ENCODE results near the gene DOCK10.

DOCK10 gene

DNA sequence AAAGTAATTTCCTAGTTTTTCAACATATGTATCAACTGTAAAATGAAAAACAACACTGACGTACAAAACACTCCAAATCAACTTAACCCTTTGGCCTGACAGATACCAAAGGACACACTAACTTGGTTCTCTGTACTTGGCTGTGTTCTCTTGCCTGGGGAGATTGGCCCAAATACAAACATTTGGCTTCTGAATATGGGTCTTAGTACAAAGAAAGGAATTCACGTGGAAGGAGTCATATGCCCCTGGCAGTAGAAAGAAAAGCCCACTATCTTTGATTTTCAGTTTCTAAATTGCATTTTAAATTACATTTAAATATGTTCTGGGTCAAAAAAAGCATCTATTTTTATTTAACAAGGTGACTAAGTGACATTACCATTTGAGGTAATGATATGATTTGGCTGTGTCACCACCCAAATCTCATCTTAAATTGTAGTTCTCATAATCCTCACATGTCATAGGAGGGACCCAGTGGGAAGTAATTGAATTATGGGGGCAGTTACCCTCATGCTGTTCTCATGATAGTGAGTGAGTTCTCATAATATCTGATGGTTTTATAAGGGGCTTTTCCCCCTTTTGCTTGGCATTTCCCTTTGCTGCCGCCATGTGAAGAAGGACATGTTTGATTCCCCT is 172.6 kb downstream of the DOCK10 start:
- DNase-seq: no peak

DNA sequence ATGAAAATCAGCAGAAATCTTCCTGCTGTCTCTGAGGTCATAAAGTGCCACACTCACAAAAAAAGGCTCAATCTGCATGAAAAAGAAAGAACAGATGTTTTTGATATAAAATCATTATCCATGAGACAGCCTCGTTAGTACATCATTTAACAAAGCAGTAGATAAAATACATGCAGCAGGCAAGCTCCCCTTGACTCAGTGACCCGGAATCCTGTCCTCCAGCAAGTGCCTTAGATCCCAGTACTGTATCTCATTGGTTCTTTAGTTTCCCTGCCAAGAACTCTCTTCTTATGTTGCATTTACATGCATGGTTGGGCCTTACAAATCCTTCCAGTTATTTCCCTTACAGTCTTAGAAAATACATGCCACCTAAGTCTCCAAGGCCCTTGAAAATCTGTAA is 177.3 kb downstream of the DOCK10 start:
- DNase-seq: no peak

DNA sequence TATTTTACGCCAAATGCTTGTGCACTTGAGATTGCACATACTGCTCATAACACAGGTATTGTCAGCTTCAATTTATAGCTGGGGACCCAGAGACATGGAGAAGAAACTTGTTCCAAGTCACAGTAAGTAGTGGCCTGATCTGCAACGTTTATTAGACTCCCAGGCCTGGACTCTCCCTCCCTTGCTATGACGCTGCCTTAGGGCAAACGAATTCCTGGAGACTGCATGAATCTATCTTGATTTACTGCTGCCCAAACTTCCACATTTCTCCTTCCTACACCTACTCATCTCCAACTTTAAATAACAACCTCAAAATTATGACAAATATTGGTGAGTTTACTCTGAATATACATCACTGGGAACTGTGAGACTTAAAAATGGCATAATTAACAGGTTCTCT is 181.0 kb downstream of the DOCK10 start:
- DNase-seq: no peak

DNA sequence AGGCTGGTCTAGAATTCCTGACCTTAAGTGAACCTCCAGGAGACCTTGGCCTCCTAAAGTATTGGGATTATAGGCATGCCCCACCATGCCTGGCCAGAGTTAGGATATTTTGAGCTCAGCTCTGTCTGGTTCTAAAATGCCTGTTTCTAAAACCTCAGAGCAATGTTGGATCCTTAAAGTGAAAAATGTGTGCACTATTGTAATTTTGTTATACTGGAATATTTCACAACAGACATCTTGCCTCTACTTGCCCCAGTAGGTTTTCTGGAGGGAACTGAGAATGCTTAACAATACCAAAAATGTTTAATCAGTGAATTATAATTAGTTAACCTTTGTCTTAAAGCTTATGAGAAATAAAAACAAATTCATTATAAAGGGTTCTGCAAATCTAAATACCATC is 181.5 kb downstream of the DOCK10 start:
- no peak for DNase-seq

DNA sequence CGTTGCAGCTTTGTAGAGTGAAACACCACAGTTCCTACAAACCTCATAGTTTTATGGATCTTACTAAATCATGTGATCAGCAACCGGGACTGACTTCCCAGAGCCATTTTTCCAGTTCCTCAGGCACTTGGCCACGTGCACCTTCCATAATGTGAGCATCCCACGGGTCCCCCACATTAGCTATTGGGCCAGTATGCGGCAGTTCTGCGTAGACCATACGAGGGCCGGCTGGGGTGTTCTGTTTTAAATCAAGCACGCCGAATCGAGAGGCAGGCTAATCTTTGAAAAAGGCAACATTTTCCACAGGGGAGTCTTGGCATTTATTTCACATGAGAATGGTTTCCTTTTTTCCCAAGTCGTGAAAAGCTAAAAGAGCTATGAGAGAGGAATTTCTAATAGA is 190.5 kb downstream of the DOCK10 start:
- DNase-seq: no peak

DNA sequence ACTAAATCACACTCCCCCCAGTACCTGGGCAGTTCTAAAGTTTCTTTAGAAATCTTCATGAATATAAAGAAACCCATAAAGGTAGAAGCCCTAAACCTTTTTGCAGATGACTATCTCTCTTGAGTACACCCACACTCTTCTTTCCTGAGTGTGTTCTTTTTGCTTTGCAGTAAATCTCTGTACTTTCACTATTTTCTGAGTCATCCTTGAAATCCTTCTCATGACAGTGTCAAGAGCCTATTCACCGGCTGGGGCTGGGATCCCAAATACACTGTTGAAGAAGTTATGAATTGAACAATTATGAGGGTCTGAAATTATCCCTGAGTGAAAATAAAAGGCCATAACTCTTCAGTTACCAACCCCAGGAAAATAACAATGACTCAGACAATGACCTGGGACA is 192.2 kb downstream of the DOCK10 start:
- no peak for DNase-seq

DNA sequence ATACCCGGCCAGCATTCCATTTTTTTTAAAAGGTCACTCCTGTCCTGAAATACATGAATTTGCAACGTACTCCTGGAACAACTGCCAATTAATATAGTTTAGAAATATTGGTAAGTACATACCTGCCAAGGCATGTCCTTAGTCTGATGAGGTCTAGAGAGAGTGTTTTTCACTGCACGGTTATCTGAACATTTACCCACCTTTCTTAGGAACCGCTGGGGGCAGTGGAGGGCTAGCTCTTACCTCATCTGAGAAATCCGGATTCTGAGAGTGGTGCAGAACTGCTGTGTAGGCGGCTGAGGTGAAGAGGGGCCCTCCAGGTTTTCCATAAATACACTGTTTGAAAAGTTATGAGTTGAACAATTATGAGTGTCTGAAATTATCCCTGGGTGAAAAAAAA is 193.0 kb downstream of the DOCK10 start:
- DNase-seq: no peak

DNA sequence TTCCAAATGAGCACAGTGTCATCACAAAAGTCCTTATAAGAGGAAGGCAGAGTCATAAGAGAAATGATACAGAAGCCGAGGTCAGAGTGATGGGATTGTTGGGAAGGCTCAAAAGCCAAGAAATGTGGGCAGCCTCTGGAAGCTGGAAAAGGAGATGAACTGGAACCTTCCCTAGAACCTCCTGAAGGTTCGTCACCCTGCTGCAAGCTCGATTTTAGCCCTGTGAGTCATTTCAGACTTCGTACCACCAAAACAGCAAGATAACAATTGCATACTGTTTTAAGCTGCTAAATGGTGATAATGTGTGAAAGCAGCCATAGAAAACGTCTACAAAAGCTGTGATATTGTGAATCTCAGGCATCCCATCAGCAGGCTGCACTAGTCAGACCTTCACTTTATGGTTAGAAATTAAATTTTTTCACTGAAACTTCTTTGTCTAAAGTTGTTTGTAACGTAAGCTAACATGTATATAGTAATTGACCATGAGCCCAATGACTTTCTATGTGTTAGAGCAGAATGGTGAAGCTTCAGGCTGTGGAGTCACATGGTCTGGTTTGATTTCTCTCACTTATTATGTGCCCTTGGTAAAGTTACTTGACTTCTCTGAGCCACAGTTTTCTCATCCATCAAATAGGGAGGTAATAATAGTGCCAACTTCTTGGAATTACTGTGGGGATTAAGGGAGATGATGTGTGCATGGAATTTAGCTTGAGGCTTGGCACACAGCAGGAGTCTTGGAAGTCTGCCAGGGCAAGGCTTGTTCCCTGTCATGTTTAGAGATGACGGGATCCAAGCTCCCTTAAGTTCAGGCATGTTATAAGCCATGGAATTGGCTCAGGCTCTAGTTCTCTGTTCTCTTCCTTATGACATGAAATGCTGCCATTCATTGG is 194.1 kb downstream of the DOCK10 start:
- DNase-seq: peak; percentile 21

DNA sequence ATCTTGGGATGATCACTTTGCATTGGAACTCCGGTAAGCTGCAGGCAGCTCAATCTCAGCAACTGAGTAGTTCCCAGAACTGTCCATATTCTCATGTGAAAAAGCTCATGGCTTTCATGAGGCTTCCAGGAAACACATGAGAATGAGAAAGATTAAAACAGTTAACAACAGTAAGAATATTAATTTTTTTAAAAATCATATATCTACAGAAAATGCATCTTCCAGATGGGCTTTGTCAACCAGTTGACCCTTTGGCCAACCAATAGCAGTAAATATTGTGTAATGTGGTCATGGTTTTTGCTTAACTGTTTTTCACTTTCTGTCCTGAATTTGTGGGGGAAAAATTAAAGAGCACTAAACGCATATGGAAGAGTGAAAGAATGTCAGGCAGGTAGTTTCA is 194.9 kb downstream of the DOCK10 start:
- DNase-seq: no peak

DNA sequence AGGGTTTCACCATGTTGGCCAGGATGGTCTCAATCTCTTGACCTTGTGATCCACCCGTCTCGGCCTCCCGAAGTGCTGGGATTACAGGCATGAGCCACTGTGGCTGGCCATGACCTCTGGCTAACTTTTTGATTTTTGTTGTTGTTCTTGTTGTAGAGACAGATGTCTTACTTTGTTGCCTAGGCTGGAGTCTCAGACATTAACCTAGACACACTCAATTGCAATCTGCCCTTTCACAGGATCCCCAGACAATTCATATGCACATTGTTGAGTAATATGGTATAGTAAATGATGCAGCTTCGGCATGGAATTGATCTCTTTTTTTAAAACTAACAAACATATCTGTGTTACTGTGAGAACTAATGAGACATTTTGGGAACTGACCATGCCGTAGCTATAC is 195.6 kb downstream of the DOCK10 start:
- no peak for DNase-seq

DNA sequence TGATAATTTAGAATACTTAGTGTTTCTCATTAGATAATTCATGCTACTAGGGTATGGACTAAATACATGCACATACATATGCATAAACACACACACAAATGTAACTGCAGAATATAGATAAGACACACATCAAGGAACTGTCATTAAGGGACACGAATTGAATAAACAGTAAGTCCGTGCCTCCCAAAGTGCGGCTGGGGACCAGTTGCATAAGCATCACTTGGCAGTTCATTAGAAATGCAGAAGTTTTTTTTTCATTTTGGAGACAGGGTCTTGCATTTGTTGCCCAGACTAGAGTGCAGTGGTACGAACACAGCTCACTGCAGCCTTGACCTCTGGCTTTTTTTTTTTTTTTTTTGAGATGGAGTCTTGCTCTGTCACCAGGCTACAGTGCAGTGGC is 196.1 kb downstream of the DOCK10 start:
- no peak for DNase-seq

DNA sequence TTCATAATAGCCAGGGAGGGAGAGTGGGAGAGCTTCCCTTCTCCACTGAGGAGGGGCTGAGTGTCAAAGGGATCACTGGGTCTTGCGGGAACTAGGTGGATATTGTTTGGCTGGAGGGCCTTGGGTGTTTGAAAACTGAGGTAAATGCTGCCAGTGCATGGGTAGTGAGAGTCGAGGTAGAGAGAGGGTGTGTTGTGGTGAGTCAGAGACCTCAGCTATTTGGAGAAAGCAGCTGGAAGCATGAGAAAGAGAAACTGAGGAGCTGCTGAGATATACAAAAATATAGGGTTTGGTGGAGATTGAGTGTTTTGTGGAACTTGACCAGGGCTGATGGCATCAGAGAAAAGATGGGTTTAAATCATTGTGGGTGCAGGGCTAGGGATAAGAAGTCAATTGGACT is 199.1 kb downstream of the DOCK10 start:
- DNase-seq: no peak

DNA sequence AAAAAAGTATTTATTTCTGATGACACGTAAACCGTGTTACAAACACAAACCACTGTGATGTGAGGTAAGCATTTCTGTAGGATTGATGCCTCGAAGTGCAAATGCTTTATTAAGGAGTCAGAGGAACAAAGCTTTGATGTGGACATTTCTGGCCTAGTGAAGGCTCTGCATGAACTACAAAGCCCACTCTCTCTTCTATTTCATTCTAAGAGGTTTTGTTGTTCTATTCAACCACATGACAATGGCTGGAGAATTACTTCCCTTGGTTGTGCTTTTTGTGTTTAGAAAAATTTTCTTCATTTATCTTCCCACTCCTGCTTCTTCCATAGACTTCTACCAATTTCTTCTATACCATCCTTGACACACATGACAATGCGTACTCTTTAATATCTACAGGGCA is 200.4 kb downstream of the DOCK10 start:
- no peak for DNase-seq

DNA sequence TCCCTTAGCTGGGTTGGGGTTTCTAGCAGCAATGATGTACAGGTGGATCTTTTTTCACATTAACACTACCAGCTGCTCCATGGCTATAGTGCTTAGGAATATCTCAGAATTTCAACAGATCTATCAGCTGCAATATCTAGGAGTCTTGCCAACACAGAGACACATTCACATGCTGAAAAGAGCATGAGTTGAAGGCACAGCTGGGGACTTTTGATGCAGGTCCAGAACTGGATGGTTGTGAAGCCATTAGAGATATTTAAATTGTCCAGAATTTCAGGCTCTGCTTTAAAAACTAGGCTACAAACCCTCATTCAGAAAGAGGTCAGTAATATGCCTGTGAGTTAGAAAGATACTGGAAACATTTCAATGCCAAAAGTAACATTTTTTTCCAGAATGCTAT is 203.9 kb downstream of the DOCK10 start:
- DNase-seq: no peak

DNA sequence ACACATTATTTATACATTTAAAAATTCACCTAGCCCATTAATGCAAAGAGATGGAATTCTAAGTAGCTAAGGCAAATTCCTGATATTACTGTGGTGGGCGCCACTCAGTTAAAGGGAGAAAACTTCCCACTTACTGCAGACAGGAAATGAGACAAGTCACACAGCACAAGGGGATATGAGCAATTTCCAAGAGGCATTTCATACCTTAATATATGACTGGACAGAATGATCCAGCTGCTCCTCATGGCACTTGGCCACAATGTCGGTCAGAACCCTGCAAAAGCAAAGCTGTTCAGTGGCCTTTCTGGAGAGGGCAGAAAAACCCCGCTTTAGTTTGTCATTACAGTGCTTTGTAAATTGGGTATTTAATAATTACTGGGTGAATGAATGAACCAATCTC is 204.7 kb downstream of the DOCK10 start:
- no peak for DNase-seq

DNA sequence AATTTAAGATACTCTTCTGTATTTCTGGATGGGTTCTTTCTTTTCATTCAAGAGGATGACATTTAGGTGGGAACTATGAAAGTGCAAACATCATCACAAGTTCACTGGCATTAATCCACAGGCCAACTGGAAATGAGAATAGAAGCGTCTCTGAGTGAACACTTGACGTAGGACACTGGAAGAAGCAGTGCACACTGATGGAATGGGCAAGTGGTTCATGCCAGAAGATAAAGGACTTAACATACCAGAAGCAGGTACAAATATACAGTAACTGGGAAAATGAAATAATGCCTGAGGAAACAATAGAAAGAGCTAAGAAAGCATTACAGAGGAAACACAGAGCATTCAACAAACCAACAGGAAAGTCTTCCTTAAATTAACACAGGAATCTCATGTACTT is 205.2 kb downstream of the DOCK10 start:
- DNase-seq: no peak

DNA sequence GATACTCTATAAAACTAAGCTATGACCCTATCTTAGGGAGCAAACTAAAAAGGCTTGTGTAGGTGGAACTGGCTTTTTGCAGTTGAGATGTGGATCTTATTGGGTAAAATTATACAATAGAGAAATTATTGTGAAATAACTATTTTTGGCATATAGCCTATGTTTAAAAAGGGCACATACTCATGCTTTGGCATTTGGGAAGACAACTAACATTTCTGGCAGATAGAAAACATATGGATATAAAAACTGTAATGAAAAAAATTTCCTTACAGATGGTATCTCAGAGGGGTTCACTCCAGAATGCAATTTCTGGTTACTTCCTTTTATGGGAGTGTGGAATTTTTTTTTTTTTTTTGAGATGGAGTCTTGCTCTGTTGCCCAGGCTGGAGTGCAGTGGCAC is 206.0 kb downstream of the DOCK10 start:
- no peak for DNase-seq

DNA sequence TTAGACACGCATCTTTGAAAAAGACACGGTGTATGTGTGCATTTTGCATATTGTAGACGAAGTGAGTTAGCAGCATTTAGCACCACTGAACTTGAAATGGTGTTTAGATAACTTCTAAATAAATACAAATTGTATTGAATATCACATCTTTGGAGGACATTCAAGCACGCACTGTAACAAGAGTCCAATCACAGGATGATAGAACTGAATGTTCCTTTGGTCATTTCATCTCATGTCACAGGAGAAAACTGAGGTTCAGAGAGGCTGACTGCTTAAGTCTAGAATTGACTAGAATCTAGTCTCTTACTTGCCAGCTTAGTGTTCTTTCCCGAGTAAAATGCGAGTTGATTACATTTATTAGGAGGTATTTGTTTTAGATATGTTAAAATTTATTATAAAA is 206.9 kb downstream of the DOCK10 start:
- no peak for DNase-seq

DNA sequence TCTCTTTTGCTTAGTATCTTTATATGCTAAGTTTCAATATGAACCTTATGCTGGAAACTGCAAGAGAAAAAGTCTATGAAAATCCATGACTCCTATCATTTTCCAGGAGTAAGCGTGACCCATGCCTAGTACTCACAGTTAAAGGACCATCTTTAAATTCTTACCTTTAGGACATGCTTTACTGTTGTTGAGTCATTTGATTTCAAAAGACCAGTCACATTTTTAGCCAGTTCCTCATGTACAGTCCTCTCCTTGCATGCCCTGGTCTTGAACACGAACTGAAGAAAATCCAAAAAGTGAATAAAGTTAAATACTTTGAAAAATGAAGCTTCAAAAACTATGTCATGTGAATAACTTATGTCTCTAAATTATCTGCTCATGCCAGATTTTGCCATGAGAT is 208.3 kb downstream of the DOCK10 start:
- DNase-seq: no peak

DNA sequence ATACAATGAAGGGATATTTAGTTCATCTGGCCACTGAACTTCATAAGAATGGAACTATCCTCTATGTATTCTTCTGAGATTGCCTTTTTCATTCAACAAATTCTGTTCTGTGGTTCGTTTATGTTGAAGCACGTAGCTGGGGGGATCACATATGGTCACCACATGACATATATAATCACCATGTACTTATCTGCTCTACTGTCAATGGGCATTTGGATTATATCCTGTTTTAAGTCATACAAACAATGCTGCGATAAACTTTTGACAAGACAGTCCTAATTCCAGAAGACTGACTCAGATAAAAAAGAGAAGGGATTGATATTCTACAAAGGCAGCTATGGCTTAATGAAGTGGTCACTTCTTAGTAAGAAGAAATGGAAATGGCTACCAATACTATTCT is 210.1 kb downstream of the DOCK10 start:
- no peak for DNase-seq

DNA sequence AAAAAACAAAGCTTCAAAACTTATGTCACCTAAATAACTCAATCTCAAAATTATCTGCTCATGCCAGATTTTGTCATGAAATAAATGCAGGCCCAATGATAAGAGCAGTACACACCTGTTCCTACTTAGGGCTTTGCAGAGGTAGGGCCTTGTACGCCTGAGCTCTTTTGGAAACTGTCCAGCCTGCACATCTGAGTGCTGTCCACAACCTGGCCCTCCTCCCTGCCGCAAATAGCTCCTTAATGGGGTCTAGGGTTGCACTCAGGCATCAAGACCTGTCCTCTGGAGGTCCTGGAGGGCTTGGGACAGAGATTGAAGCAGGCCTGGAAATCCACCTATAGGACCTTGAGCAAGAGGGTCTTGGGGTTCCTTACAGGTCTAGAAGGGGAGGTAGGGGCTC is 210.7 kb downstream of the DOCK10 start:
- DNase-seq: no peak

DNA sequence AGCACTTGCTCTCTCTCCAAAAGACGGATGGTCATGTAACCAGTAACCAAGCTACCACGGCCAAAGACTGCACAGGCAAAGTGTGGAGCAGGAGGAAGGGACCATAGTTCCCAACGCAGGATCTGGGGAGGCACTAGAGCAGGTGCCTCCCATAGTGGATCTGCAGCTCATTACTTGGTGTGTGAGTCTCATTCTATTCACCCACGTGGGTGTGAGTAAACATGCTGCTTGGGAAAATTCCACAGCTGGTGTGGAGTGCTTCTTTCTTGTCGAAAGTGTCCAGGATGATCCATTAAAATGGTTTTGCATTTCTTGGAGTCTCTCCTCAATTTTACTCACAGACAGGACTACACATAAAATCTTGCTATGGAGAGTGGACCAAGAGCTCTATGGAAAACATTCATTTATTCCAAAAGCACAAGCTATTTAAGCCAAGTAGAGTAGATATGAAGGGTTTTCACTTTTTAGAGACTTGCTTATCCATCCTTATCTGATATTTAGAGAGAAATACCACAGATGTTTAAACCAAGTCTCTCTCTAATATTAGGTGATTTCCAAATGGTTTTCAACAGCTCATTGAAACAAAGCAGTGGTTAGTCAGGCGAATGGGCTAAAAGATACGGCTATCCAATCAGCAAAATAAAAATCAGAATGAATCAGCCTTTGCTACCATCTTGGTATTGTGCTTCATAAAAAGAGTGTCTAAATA is 221.8 kb downstream of the DOCK10 start:
- DNase-seq: no peak

DNA sequence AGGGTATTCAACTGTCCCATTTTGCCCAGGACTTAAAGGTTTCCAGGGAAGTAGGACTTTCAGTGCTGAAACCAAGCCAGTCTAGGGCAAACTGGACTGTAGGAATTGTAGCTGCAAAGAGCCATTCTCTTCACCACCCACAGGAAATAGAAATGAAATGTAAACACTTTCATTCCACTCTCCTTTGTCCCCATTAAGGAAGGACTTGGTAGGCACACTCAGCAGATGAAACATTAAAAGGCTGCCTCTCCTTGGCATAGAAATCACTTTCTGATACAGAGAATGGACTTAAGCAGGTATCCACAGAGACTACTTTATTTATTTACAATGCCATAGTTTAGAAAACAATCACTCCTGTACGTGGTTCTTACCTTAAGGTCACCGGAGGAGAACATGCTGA is 223.2 kb downstream of the DOCK10 start:
- DNase-seq: no peak

DNA sequence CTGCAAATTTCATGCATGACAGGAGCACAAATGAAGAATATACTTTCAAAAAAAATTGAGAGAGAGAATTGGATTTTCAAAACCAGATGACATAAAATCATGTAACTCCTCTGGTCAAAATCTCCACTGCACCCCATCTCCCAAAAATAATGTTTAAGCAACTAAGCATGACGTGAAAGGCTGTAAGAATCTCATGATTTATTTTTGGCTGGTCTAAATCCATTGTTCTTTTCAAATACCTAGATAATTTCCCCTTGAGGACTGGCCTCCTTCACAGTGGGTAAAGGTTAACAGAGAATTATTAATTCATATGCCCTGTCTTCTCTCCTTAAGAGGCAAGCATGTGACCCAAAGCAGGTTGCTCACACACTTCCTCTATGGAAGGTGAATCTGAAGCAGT is 224.6 kb downstream of the DOCK10 start:
- no peak for DNase-seq
